ENCODE results near the gene CCDC12. TPM values are rescaled to one million over a fixed set of nuclear protein-coding genes. Genes with fewer than 3 reads are reported as not detected.
A peak's percentile ranks its signal among the peaks of the same experiment; 100 is the strongest.

Gene CCDC12
- total and polyA plus RNA-seq, 7 donors = 33.1 to 80.9 (median 41.0) TPM

DNA sequence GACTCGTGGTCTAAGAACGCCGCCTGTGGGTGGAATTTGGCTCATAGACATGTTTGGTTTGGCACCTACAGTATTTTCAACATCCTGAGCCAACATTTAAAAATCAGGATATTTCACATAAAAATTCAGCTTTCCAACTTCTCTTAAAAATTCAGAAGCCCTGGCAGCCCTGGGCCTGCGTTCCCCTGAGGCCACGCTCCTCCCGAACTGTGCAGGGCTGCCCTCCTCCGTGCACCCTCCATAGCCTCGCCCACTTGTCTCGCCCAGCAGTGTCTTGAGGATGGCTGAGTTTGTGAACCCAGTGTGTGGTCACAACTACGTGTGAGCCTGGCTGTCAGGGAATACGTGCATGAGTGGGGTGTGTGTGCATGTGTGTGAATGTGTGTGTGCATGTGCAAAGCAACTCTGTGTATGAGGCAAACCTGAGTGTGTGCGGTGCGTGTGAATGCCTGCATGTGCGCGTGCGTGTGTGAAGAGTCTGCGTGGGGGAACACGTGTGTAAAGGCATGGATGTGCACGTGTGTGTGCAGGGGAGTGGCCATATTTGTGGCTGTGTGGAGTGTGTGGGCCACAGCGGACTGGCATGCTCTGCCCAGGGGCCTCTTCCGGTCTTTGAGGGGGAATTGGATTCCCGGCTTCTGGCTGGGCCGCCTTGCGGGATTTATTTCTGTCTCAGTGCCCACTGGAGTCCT lies 68.1 kb downstream of the CCDC12 start:
- H3K27me3 ChIP-seq = no peaks in the 10 kb centered on the region
- 58 to 78% methylated on average over 24 of the region's 24 CpGs for WGBS, 2 donors
- TF ChIP-seq POLR2AphosphoS5 (IDR thresholded peaks at IDR 0.05) (no peak), POLR2A (IDR thresholded peaks at IDR 0.05) (no peak), EP300 (IDR thresholded peaks at IDR 0.05) (no peak)
- TF ChIP-seq, protein P1, sequence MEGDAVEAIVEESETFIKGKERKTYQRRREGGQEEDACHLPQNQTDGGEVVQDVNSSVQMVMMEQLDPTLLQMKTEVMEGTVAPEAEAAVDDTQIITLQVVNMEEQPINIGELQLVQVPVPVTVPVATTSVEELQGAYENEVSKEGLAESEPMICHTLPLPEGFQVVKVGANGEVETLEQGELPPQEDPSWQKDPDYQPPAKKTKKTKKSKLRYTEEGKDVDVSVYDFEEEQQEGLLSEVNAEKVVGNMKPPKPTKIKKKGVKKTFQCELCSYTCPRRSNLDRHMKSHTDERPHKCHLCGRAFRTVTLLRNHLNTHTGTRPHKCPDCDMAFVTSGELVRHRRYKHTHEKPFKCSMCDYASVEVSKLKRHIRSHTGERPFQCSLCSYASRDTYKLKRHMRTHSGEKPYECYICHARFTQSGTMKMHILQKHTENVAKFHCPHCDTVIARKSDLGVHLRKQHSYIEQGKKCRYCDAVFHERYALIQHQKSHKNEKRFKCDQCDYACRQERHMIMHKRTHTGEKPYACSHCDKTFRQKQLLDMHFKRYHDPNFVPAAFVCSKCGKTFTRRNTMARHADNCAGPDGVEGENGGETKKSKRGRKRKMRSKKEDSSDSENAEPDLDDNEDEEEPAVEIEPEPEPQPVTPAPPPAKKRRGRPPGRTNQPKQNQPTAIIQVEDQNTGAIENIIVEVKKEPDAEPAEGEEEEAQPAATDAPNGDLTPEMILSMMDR (IDR thresholded peaks at IDR 0.05) = no peak
- no peak overlapping the region for H3K4me3 ChIP-seq
- H3K9me3 ChIP-seq = no peaks in the 10 kb centered on the region
- no peak overlapping the region for H3K27ac ChIP-seq
- no peaks in the 10 kb centered on the region for H3K36me3 ChIP-seq
- DNase-seq = peak; percentile 57
- H3K4me1 ChIP-seq = peaks cover 0 to 16% (median 11%) of the 10 kb centered on the region in 4 donors
- intact Hi-C loops (cut with DNase I) = no loop called here

DNA sequence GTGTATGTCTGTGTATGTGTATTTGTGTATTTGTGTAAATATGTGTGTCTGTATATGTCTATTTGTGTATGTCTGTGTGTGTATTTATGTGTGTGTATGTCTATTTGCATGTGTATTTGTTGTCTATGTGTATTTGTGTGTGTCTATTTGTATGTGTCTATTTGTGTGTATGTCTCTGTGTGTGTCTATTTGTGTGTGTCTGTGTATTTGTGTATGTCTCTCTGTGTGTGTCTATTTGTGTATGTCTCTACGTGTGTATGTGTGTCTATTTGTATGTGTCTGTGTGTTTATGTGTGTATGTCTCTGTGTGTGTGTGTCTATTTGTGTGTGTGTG lies 68.6 kb downstream of the CCDC12 start:
- Histone ChIP-seq H3K4me1 (peaks cover 0 to 13% (median 9%) of the 10 kb centered on the region in 4 donors), H3K27me3 (no peaks in the 10 kb centered on the region), H3K9me3 (no peaks in the 10 kb centered on the region), H3K36me3 (no peaks in the 10 kb centered on the region), H3K27ac (no peak overlapping the region), H3K4me3 (no peak overlapping the region)
- intact Hi-C loops (cut with DNase I) = no loop called here
- TF ChIP-seq EP300 (IDR thresholded peaks at IDR 0.05) (no peak), POLR2AphosphoS5 (IDR thresholded peaks at IDR 0.05) (no peak), POLR2A (IDR thresholded peaks at IDR 0.05) (no peak)
- TF ChIP-seq, protein P1 (IDR thresholded peaks at IDR 0.05) = no peak
- WGBS, 2 donors = 11 to 59% methylated on average over 1 of the region's 1 CpG
- DNase-seq = no peak

DNA sequence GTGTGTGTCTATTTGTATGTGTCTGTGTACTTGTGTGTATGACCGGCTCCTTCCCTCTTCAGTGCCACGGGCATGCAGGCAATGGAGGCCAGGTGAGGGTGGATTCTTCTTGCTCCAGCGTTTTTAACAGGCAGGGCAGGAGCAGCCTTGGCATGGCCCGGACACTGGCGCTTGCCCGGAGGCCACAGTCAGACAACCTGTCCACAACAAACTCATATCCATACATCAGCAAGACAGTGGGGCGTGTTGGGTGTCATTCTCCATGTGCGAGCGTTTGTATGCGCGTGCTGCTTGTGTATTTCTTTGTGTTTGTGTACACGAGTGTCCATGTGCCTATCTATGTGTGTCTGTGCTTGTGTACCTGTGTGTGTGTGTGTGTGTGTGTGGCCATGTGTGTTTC lies 69.3 kb downstream of the CCDC12 start:
- Histone ChIP-seq H3K4me1 (peaks cover 0 to 13% (median 9%) of the 10 kb centered on the region in 4 donors), H3K27me3 (no peaks in the 10 kb centered on the region), H3K27ac (no peak overlapping the region), H3K36me3 (no peaks in the 10 kb centered on the region), H3K9me3 (no peaks in the 10 kb centered on the region), H3K4me3 (no peak overlapping the region)
- intact Hi-C loops (cut with DNase I) = no loop called here
- 66 to 86% methylated on average over 12 of the region's 12 CpGs for WGBS, 2 donors
- TF ChIP-seq, protein P1 (IDR thresholded peaks at IDR 0.05) = no peak
- TF ChIP-seq POLR2A (IDR thresholded peaks at IDR 0.05) (no peak), POLR2AphosphoS5 (IDR thresholded peaks at IDR 0.05) (no peak), EP300 (IDR thresholded peaks at IDR 0.05) (no peak)
- DNase-seq = peak; percentile 58

DNA sequence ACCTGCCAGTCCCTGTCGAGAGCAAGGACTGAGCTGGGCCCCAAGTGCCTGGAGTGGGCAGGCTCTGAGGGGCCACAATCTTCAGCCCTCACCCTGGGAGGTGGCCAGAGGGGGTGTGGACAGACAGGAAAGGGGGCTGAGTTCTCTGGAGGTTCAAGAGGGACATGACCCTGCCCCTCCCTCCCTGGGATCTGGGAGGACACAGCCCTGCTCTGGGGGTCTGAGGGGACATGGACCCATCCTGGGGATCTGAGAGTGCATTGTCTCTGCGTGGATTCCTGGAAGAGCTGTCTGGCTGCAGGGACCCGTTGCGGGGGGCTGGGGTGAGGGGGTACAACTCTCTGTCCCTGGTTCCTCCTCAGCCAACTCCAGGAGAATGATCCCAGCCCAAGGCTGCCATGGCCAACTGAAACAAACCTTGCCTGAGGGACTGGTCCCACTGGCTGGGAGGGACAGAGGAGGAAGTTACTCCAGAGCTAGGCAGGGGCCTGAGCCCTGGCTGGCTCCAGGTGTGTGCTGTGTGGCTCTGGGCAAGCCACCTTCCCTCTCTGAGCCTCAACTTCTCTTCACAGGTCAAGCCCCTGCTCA lies 70.0 kb downstream of the CCDC12 start:
- no peaks in the 10 kb centered on the region for H3K27me3 ChIP-seq
- 77 to 80% methylated on average over 4 of the region's 4 CpGs for WGBS, 2 donors
- H3K36me3 ChIP-seq = no peaks in the 10 kb centered on the region
- intact Hi-C loops (cut with DNase I) = no loop called here
- no peak overlapping the region for H3K4me3 ChIP-seq
- DNase-seq = peak; percentile 56
- no peaks in the 10 kb centered on the region for H3K9me3 ChIP-seq
- no peak overlapping the region for H3K27ac ChIP-seq
- H3K4me1 ChIP-seq = peaks cover 0 to 13% (median 9%) of the 10 kb centered on the region in 4 donors
- TF ChIP-seq, protein P1 (IDR thresholded peaks at IDR 0.05) = no peak
- TF ChIP-seq POLR2A (IDR thresholded peaks at IDR 0.05) = no peak
- no peak for TF ChIP-seq EP300 (IDR thresholded peaks at IDR 0.05)
- no peak for TF ChIP-seq POLR2AphosphoS5 (IDR thresholded peaks at IDR 0.05)

Measured in sigmoid colon (tissue), 7 donors.